HG03280 (cell line): Measurements from ENCODE around the gene PER2.
"Not testable (repeated sequence)": the region's sequence is repeated elsewhere in the genome, so short reads cannot be mapped to it uniquely, and the experiment has no call there.

ENCODE experiments used
- ATAC-seq: cut with Tn5 transposase; IDR thresholded peaks from one replicate; pipeline ENCODE4 v1.9.1; 2021; ENCODE audit warnings: mild to moderate bottlenecking, moderate library complexity; ENCODE audit not compliant: unreplicated experiment

PER2 gene, protein sequence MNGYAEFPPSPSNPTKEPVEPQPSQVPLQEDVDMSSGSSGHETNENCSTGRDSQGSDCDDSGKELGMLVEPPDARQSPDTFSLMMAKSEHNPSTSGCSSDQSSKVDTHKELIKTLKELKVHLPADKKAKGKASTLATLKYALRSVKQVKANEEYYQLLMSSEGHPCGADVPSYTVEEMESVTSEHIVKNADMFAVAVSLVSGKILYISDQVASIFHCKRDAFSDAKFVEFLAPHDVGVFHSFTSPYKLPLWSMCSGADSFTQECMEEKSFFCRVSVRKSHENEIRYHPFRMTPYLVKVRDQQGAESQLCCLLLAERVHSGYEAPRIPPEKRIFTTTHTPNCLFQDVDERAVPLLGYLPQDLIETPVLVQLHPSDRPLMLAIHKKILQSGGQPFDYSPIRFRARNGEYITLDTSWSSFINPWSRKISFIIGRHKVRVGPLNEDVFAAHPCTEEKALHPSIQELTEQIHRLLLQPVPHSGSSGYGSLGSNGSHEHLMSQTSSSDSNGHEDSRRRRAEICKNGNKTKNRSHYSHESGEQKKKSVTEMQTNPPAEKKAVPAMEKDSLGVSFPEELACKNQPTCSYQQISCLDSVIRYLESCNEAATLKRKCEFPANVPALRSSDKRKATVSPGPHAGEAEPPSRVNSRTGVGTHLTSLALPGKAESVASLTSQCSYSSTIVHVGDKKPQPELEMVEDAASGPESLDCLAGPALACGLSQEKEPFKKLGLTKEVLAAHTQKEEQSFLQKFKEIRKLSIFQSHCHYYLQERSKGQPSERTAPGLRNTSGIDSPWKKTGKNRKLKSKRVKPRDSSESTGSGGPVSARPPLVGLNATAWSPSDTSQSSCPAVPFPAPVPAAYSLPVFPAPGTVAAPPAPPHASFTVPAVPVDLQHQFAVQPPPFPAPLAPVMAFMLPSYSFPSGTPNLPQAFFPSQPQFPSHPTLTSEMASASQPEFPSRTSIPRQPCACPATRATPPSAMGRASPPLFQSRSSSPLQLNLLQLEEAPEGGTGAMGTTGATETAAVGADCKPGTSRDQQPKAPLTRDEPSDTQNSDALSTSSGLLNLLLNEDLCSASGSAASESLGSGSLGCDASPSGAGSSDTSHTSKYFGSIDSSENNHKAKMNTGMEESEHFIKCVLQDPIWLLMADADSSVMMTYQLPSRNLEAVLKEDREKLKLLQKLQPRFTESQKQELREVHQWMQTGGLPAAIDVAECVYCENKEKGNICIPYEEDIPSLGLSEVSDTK (N-terminal part only)

DNA sequence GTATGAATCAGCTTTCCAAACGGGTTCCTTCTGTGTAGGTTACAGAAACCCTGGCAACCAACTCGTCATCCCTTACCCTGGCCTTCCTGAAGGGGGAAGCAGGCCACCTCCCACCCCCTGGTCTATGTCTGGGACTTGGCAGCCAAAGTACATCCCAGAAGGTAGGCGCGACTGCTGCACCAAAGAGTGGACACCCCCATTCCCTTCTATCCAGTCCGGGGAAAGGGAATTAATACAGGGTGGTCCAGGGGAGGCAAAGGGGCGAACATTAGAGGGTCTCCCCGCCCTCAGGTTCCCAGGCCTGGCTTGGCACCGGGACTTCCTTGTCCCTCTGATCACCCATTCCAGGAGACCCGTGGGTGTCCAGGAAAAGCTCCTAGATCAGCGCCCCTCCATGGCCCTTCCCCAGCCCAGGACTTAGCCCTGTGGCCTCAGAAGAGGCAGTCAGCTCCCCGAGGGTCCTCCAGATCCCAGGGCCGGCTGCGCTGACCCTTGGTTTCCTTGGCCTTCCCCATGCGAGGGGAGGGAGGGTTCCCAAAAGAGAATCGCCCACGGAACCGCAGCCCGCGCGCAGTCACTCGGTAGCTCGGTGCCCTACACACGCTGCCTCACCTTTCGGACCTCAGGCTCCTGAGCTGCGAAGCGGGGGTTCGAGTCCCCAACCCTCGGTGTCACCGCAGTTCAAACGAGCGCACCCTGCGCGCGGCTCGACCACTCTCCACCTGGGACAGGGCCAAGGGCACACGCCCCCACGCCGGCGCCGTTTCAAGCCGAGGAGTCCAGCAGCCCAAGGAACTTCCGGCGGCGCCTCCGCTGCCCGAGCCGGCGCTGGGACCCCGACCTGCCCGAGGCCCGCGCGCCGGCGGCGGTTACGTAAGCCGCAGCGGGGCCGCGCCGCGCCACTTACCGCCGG is at the start of gene PER2:
Gene PER2, minus strand, starts transcription at position 874 of the 913 bp plus-strand sequence. CDS start 10,674 bp downstream, outside the sequence.
- ATAC-seq: no peak

DNA sequence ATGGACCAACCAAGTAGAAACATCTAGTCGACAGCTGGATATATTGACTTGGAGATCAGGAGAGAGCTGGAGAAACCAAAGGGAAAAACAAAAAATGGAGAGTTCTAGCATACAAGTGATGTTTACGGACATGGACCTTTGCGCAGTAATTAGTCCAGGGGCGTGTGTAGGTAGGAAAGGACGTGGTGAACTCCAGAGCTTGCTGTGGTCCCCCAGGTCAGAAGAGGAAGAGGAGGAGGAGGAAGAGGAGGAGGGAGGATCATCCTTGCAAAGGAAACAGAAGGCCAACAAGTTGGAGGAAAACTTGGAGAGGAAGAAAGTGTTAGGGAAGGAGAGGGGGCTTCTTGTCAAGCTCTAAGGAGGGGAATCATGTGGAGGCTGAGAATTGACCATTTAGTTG is 49.4 kb upstream of the PER2 start:
- ATAC-seq: no peak

DNA sequence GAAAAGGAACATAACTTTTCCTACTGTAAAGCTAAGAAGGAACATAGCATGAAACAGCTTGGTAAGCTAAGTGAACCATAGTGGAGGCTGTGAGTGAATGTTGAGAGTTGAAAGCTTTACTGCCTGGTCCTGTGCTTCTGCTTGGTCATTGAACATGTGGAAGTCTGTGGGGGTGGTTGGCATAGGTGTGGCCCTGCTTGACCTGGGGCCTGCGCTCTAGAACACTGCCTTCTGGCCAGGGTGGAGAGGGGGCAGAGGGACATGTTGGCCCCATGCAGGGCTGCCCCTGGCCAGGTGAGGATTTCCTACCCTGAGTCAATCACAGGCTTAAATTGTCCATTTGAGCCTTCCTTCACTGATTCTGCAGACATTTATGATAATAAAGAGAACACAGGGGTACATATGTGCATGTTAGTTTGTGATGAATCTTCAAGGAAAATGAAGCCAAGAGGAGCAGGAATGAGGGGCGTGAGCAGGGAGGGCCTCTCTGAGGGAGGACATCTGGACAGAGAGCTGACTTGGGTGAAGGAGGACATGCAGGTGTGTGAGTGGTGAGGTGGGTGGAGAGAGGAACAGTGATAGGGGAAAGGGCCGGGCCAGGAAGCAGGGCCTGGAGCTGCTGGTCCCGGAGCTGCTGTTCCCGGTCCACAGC is 48.5 kb upstream of the PER2 start:
- ATAC-seq: no peak

- ATAC-seq: no peak
Measured at GRCh38 chr2:238336151-238336550, 47.7 kb upstream of the PER2 start.

DNA sequence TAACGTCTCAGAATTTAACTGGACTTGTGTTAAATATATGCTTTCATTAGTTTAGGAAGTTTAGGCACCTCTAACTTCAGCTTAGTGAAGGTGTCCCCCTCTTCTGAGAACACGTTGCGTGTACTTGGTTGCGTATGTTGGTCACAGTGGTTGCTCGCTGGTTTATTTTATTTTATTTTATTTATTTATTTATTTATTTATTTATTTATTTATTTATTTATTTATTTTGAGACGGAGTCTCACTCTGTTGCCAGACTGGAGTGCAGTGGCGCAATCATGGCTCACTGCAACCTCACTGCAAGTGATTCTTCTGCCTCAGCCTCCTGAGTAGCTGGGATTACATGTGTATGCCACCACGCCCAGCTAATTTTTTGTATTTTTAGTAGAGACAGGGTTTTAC is 47.2 kb upstream of the PER2 start:
- ATAC-seq: not testable (repeated sequence)

DNA sequence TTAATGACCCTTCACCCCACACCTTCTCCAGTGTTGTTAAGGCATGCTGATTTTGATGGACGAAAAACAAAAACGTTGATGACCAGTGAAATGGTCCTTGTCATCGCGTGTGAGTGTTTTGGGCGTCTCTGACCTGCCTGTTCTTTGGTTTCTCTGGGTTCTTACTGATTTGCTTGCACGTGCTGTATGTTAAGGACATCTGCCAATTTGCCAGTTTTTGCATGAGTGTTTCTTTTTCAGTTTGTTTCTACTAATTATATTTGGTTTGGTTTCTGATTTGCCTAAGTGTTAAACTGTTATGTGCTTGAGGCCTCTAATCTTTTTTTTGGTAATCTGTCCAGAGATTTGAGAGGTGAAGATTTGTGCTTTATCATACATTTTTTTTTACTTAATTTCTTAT is 46.5 kb upstream of the PER2 start:
- ATAC-seq: no peak

GRCh38 chr2:238331916-238332315 is 43.5 kb upstream of the PER2 start:
- no peak for ATAC-seq

DNA sequence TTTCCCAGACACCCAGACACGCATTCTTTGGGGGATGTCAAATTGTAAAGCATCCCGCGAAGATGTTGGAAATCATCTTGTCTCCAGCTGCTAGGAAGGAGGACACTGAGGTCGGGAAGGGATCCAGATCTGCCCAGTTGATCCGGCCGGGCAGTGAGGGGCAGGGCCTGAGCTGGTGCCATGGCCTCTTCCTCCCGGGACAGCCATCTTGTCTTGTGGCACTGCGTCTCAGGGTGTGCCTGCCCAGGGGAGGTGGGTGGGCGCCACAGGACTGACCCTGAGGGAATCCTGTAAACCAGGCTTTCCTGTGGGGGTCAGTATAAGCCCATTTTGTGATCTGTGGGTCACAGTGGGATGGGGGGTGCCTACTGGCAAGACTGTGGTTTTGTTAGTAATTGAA is 42.0 kb upstream of the PER2 start:
- ATAC-seq: no peak

- no peak for ATAC-seq
Measured at GRCh38 chr2:238327751-238328150, 39.3 kb upstream of the PER2 start.

- no peak for ATAC-seq
Measured at GRCh38 chr2:238326801-238327365, 38.5 kb upstream of the PER2 start.

DNA sequence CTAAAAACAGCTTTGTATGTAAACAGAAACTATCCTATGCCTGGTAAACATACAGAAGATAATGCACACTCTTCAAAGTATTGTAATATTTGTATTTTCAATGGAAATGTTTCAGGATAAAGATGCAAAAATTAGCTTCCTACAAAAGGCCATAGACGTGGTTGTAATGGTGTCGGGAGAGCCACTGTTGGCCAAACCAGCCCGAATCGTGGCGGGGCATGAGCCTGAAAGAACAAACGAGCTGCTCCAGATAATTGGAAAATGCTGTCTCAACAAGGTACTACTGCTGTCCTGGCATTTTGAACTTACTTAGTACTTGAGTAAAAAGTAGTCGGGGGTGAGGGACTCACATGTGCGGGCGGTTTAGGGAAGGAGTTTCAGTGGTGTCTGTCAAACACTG is 37.3 kb upstream of the PER2 start:
- ATAC-seq: no peak

GRCh38 chr2:238324248-238324647 is 35.8 kb upstream of the PER2 start:
- not testable (repeated sequence) for ATAC-seq

DNA sequence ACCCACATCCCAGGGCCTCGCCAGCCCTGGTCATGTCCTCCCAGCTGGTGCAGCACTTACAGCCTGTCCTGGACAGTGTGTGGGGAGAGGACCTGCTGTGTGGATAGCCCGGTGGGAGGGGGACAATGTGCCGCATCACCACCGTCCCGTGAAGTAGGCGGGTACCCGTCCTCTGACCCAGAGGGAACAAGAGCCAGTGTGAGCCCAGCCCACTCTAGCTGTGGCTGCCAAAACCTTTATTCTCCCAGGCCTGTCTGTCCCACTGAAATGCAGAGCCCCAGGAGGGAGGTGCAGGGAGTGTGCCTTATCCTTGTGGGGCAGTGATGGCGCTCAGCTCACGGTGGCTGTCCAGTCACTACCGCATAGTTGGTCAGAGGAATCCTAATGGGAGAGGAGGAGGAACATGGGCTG is 33.6 kb upstream of the PER2 start:
- ATAC-seq: no peak

DNA sequence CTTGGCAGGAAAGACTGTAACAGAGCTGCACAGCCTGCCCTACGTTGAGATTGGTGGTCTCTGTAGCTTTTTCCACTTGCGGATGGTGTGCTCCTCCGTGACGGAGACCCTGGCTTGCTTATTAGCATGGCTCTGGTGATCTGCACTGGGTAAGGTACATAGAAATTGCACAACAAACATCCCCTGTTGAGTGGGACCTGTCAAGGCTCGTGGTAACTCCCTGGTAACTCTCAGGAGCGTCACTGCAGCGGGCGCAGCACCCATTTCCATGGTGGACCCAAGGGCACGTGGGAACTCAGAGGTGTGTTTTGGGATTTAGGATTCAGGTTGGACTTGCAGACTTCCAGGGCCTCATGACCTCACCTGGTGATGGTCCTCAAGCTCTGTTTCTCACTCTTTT is 33.1 kb upstream of the PER2 start:
- no peak for ATAC-seq

DNA sequence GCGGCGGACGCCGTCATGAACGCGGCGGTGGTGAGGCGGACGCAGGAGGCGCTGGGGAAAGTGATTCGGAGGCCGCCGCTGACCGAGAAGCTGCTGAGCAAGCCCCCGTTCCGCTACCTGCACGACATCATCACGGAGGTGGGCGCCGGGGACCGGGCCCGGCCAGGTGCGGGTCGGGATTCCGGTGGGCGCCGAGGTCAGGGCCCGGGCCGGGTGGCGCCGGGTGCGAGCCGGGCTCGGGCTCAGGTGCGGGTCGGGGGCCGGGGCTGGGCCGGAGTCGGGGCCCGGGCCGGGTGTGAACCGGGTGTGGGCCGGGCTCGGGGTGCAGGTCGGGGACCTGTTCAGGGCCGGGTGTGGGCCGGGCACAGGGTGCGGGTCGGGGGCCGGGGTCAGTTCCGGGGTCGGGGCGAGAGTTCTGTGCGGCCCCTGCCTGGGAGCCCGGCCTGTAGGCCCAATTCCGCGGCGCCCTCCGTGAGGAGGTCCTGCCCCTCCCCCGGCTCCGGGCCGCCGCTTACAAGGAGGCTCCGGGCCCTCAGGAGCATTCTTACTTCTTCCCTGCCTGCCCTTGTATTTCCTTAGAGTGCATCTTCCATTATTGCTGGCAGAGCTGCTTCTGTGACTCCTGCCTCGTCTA is 32.4 kb upstream of the PER2 start:
- ATAC-seq: peak; percentile 36

DNA sequence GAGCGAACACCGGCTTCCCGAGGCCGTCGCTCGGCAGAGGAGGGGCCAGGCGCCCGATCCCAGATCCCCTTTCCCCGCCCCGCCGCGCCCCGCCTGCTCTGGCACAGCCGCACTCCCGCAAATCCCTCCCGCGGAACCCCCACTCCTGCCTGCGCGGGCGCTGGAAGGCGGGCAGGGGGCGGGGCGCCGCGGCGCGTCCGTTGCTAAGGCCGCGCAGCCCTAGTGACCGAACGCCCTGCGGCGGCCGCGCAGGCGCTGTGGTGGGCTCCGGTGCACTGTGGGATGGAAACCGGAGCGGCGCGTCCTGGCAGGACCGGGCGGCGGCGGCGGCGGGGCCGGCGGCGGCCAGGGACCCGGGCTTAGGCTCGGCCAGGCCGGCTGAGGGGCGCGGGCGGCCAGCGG is 31.8 kb upstream of the PER2 start, which contains the start of gene TRAF3IP1:
Gene TRAF3IP1, plus strand, starts transcription at position 273 of the 402 bp plus-strand sequence. CDS start 145 bp downstream, outside the sequence.
- peak; percentile 99 for ATAC-seq

DNA sequence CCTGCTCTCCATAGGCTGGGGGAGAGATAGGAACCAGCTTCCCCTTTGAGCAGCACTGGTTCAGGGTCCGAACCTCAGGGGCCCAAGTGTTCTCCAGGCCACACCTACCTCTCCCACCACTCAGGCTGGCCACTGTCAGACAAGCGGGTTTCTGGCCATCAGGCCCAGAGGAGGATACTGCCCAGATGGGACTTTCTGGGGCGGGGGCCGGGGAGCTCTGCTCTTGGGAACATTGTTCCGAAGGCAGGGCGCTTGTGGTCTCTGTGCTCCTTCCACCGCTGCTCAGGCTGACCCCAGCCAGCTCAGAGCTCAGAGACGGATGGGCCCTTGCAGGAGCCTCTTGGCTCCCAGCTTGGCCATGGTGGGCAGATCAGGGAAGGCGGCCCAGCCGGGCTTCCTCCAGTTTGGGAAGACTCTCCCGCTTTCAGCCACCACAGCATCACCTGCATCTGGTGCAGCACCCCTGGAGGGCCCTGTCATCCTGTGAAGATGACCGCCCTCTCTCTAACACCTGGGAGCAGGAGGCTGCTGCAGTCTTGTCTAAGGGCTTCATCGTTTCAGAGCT is 26.7 kb upstream of the PER2 start:
- no peak for ATAC-seq

GRCh38 chr2:238314576-238314975 is 26.2 kb upstream of the PER2 start:
- ATAC-seq: no peak
